ENCODE results near the gene DCAF4L1. TPM values are rescaled to one million over a fixed set of nuclear protein-coding genes. Genes with fewer than 3 reads are reported as not detected.
A peak's percentile ranks its signal among the peaks of the same experiment; 100 is the strongest.

Gene DCAF4L1
- polyA plus RNA-seq, 2 of the 4 experiments (the other 2 are of a cell fraction), result 0.12 to 0.14 TPM

DNA sequence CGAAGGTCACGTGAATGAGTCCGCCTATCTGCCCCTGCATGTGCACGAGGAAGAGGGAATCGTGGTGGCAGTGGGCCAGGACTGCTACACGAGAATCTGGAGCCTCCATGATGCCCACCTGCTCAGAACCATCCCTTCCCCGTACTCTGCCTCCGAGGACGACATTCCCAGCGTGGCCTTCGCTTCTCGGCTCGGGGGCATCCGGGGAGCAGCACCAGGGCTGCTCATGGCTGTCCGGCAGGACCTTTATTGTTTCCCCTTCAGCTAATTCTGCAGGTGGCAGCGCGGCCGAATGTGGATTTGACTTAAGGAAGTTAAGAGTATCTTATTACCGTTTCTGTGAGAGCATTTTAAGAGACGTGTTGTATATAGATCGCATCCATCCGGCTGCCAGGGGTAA lies 1.2 kb downstream of the DCAF4L1 start:
- Histone ChIP-seq H3K4me1 (no peaks in the 10 kb centered on the region), H3K4me3 (no peak overlapping the region), H3K9me3 (no peaks in the 10 kb centered on the region), H3K27ac (no peak overlapping the region), H3K4me2 (no peak overlapping the region)
- CTCF ChIA-PET, result no interaction called here
- TF ChIP-seq TP53 (CRISPR knock-in tag; IDR thresholded peaks at IDR 0.05) (no peak), PHF8 (IDR thresholded peaks at IDR 0.05; ENCODE audit: borderline replicate concordance, low read depth) (no peak), MAFK (IDR thresholded peaks at IDR 0.05; ENCODE audit: partially characterized antibody) (no peak), KDM5A (IDR thresholded peaks at IDR 0.05) (no peak), RFX5 (IDR thresholded peaks at IDR 0.05) (no peak)
- FAIRE-seq, result no peak
- POLR2A ChIA-PET, result no interaction called here
- DNase-seq (ENCODE audit: low read depth in 1 of 2, low spot score in 1 of 2), result no peak
- WGBS (ENCODE audit: missing lambda C conversion rate), result 82% methylated on average over 22 of the region's 22 CpGs
- no peak for ATAC-seq

DNA sequence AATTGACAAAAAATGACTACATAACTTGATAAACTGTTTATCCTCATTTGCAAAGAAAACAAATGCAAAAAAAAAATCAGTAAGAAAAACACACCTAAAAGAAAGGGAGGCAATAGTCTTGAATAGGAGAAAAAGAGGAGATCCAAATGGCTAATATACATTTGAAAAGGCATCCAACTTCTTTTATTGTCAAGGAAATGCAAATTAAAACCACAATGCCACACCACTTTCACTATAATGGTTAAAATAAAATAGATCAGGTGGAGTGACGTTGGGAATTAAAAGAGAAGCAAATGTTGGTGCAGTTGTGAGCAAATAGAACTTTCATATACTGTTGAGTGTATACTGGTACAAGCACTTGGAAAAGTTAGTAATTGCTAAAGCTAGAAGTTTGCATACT lies 3.6 kb downstream of the DCAF4L1 start:
- Histone ChIP-seq H3K4me2 (no peak overlapping the region), H3K9me3 (no peaks in the 10 kb centered on the region), H3K4me1 (peaks cover 7% of the 10 kb centered on the region), H3K27ac (no peak overlapping the region), H3K4me3 (no peak overlapping the region)
- ChIA-PET POLR2A (no interaction called here), CTCF (interaction anchor here (0.6 to 1.2 kb wide), 2 partner anchors 9 to 1272 kb away, joined by 3 to 4 read pairs; no protein-coding TSS in a partner anchor)
- no peak for TF ChIP-seq ZNF302 (CRISPR knock-in tag; IDR thresholded peaks at IDR 0.05)
- TF ChIP-seq BHLHE40 (IDR thresholded peaks at IDR 0.05; ENCODE audit: low read depth, low read length), result no peak
- no peak for TF ChIP-seq ZSCAN20 (CRISPR knock-in tag; IDR thresholded peaks at IDR 0.05)
- TF ChIP-seq NPAS2 (CRISPR knock-in tag; IDR thresholded peaks at IDR 0.05; ENCODE audit: borderline replicate concordance), result no peak
- TF ChIP-seq, protein P1, sequence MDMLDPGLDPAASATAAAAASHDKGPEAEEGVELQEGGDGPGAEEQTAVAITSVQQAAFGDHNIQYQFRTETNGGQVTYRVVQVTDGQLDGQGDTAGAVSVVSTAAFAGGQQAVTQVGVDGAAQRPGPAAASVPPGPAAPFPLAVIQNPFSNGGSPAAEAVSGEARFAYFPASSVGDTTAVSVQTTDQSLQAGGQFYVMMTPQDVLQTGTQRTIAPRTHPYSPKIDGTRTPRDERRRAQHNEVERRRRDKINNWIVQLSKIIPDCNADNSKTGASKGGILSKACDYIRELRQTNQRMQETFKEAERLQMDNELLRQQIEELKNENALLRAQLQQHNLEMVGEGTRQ (IDR thresholded peaks at IDR 0.05), result no peak
- TF ChIP-seq HDAC2 (IDR thresholded peaks at IDR 0.05), result no peak
- no peak for TF ChIP-seq CEBPB (IDR thresholded peaks at IDR 0.05)
- TF ChIP-seq MAFK (IDR thresholded peaks at IDR 0.05; ENCODE audit: partially characterized antibody), result no peak
- no peak for ATAC-seq
- WGBS (ENCODE audit: missing lambda C conversion rate), result 36% methylated on average over 1 of the region's 1 CpG
- no peak for DNase-seq (ENCODE audit: low read depth in 1 of 2, low spot score in 1 of 2)
- FAIRE-seq, result no peak

- CTCF ChIA-PET, result interaction anchor here (0.9 to 1.6 kb wide), 3 partner anchors 11 to 293 kb away, joined by 3 to 4 read pairs (median 3); no protein-coding TSS in a partner anchor
- Histone ChIP-seq H3K4me2 (peak overlapping the region; percentile 96), H3K4me1 (peaks cover 22% of the 10 kb centered on the region), H3K9me3 (no peaks in the 10 kb centered on the region), H3K27ac (peak overlapping the region; percentile 88 to 92), H3K4me3 (peak overlapping the region; percentile 86)
- POLR2A ChIA-PET, result interaction anchor here (0.9 to 1.0 kb wide), 2 partner anchors 11 to 55 kb away, joined by 3 to 5 read pairs; partner anchors contain the start of gene TMEM33
- ATAC-seq (peak; percentile 17 to 42; a peak in 3 of 6 replicates), DNase-seq (ENCODE audit: low read depth in 1 of 2, low spot score in 1 of 2) (peak in 1 of 2 experiments; percentile 3), FAIRE-seq (no peak)
- 3% methylated on average over 12 of the region's 12 CpGs for WGBS (ENCODE audit: missing lambda C conversion rate)
- TF ChIP-seq CHD2 (IDR thresholded peaks at IDR 0.05; ENCODE audit: low read length, partially characterized antibody), result no peak
- TF ChIP-seq TP53 (CRISPR knock-in tag; IDR thresholded peaks at IDR 0.05), result no peak
- TF ChIP-seq MYC (IDR thresholded peaks at IDR 0.05; ENCODE audit: borderline replicate concordance, low read length), result no peak
Measured at GRCh38 chr4:41989994-41990364, 8.4 kb downstream of the DCAF4L1 start.

DNA sequence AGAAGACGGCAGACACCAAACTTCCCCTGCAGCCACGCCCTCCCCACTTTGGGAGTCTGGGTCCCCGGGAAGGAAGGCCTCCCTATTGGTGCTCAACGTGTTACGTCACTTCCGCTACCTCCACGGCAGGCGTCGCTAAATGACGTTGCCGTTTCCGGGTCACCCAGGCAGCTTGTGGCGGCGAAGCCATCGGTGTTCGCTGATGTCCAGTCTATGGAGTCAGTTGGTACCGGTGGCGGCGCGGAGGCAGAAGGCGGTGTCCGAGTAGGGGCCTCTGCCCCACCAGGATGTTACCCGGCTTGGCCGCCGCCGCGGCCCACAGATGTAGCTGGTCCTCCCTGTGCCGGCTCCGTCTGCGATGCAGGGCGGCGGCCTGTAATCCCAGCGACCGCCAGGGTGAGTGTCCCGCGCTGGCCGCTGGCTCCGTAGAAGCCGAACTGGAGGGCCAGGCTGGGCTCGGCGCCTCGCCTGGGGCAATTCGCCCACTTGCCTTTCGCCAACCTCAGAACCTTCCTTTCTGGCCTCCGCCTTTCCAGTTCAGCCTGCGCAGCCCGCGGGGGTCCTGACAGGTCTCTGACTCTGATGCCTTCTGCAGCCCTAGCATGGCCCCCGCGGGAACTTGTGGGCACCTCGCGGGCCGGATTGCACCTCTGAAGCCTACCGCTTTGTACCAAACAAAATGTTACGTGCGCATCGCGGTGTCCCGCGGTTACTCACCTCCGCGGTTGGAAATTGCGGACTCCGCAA lies 9.0 kb downstream of the DCAF4L1 start, which contains the start of gene SLC30A9:
Gene SLC30A9 (plus strand): TSS at position 166 of the 747 bp plus-strand sequence. CDS start 122 bp downstream, at position 288.
- DNase-seq (ENCODE audit: low read depth in 1 of 2, low spot score in 1 of 2), result peak; percentile 93 to 94
- peak; percentile 98 to 99 for ATAC-seq
- ChIA-PET CTCF (interaction anchor here (0.9 to 1.6 kb wide), 3 partner anchors 11 to 292 kb away, joined by 3 to 4 read pairs (median 3); no protein-coding TSS in a partner anchor), POLR2A (interaction anchor here (0.9 to 1.0 kb wide), 2 partner anchors 10 to 55 kb away, joined by 3 to 5 read pairs; partner anchors contain the start of gene TMEM33)
- Histone ChIP-seq H3K4me3 (peak within 1 kb of the TSS; percentile 86), H3K9me3 (no peaks in the 10 kb centered on the region), H3K27ac (peak within 1 kb of the TSS; percentile 88 to 92), H3K4me2 (peak within 1 kb of the TSS; percentile 96), H3K4me1 (peaks cover 22% of the 10 kb centered on the region)
- TF ChIP-seq ESRRA (IDR thresholded peaks at IDR 0.05; ENCODE audit: borderline replicate concordance, low read length), result no peak
- TF ChIP-seq FOXS1 (CRISPR knock-in tag; IDR thresholded peaks at IDR 0.05), result no peak
- peak; percentile 82 for TF ChIP-seq POLR2A (IDR thresholded peaks at IDR 0.05; ENCODE audit: low read length)
- TF ChIP-seq GATA3 (IDR thresholded peaks at IDR 0.05; ENCODE audit: borderline replicate concordance), result no peak
- TF ChIP-seq PBX3 (IDR thresholded peaks at IDR 0.05), result no peak
- TF ChIP-seq, protein P2, sequence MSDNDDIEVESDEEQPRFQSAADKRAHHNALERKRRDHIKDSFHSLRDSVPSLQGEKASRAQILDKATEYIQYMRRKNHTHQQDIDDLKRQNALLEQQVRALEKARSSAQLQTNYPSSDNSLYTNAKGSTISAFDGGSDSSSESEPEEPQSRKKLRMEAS (IDR thresholded peaks at IDR 0.05), result peak; percentile 63; the same call in 1 of the 2 replicates
- no peak for TF ChIP-seq TFCP2L1 (CRISPR knock-in tag; IDR thresholded peaks at IDR 0.05)
- peak; percentile 65; the same call in 1 of the 2 replicates for TF ChIP-seq PHF8 (IDR thresholded peaks at IDR 0.05; ENCODE audit: borderline replicate concordance, low read depth)
- TF ChIP-seq RFX5 (IDR thresholded peaks at IDR 0.05), result peak; percentile 49; the same call in 1 of the 2 replicates
- no peak for TF ChIP-seq RARB (CRISPR knock-in tag; IDR thresholded peaks at IDR 0.05)
- TF ChIP-seq KDM1A (IDR thresholded peaks at IDR 0.05; ENCODE audit: low read depth), result no peak
- TF ChIP-seq JUN (IDR thresholded peaks at IDR 0.05), result peak; percentile 38 to 76; a peak in 3 of 5 replicates
- TF ChIP-seq, protein P3, sequence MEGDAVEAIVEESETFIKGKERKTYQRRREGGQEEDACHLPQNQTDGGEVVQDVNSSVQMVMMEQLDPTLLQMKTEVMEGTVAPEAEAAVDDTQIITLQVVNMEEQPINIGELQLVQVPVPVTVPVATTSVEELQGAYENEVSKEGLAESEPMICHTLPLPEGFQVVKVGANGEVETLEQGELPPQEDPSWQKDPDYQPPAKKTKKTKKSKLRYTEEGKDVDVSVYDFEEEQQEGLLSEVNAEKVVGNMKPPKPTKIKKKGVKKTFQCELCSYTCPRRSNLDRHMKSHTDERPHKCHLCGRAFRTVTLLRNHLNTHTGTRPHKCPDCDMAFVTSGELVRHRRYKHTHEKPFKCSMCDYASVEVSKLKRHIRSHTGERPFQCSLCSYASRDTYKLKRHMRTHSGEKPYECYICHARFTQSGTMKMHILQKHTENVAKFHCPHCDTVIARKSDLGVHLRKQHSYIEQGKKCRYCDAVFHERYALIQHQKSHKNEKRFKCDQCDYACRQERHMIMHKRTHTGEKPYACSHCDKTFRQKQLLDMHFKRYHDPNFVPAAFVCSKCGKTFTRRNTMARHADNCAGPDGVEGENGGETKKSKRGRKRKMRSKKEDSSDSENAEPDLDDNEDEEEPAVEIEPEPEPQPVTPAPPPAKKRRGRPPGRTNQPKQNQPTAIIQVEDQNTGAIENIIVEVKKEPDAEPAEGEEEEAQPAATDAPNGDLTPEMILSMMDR (IDR thresholded peaks at IDR 0.05), result no peak
- 4% methylated on average over 30 of the region's 64 CpGs for WGBS (ENCODE audit: missing lambda C conversion rate)
- no peak for FAIRE-seq

Data from A549 (cell line).